Fibroblast of skin of left quadriceps (primary cell): ENCODE data around the gene CD27.

ENCODE experiments used
- DNase-seq, 2 experiments: peaks; one replicate each; pipeline ENCODE4 v3.0.0-alpha.2; 2013; ENCODE audit warnings: low read depth in 2 of 2

Gene CD27

DNA sequence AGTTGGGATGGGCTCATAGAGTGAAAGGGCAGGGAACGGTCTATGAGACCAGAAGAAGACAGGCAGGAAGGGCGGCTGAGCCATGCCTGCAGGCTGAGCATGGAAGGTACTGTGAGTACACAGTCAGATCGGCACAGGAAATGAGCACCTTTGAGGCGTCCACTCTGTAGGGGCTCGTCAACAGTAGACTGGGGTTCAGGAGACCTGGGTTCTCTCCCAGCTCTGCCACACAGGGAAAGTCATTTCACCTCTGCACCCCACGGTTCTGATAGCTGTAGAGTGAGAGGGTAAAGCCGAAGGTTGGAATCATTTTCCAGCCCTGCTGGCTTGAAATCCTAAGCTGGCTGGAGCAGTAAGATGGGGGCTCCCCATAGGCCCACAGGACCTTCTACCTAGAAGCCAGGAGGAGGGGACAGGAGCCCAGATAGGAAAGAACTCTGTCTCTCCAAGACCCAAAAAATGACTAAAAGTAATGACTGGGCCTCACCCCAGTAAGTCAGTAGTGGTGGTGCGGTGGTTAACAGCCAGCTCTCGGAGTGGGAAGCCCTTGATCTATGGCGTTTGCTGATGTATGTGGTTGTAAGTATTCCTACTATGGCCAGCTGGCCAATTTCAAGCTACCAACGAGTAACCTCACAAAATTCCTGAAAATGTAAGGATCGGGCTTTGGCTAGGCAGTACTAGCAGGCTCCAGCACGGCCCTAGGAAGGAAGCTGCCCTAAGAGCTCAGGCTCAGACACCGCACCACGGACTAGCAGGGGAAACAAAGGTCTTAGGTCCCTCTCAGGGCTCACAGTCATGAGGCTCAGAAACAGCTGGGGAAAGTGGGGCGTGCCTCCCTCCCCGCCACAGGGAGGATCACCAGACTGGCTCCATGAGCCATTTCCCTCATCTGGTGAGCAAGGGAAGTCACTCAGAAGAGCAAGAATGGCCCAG is 10.3 kb upstream of the CD27 start:
- no peak for DNase-seq

- DNase-seq: no peak
Observed at GRCh38 chr12:6435961-6436715, 8.6 kb upstream of the CD27 start.

DNA sequence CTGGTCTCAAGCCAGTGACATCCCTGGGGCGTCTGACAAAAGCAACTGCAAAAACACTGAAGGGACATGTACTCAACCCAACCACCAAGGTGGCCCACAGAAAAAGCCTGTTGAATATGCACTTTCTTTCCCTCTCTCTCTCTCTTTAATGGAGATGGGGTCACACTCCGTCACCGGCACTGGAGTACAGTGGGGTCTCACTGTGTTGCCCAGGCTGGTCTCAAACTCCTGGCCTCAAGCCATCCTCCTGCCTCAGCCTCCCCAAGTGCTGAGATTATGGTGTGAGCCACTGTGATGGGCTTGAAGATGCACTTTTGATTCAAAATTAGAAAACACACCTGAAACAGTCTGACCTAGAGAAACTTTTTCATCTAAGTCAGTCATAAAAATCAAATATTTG is 7.2 kb upstream of the CD27 start:
- DNase-seq: no peak

DNA sequence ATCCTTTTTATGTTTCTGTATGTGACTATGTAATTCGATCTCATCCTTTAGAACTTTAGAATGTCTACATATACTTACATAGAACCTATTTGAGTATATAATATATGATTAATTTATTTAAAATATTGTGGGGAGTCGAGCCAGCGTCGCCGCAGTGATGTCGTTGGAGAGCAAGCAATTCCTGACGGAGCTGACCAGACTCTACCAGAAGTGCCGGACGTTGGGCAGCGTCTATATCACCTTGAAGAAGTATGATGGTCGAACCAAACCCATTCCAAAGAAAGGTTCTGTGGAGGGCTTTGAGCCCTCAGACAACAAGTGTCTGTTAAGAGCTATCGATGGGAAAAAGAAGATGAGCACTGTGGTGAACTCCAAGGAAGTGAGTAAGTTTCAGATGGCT is 6.4 kb upstream of the CD27 start:
- no peak for DNase-seq

- DNase-seq: no peak
Observed at GRCh38 chr12:6440391-6440790, 4.4 kb upstream of the CD27 start.

GRCh38 chr12:6442836-6443235 is 1.9 kb upstream of the CD27 start:
- DNase-seq: no peak

DNA sequence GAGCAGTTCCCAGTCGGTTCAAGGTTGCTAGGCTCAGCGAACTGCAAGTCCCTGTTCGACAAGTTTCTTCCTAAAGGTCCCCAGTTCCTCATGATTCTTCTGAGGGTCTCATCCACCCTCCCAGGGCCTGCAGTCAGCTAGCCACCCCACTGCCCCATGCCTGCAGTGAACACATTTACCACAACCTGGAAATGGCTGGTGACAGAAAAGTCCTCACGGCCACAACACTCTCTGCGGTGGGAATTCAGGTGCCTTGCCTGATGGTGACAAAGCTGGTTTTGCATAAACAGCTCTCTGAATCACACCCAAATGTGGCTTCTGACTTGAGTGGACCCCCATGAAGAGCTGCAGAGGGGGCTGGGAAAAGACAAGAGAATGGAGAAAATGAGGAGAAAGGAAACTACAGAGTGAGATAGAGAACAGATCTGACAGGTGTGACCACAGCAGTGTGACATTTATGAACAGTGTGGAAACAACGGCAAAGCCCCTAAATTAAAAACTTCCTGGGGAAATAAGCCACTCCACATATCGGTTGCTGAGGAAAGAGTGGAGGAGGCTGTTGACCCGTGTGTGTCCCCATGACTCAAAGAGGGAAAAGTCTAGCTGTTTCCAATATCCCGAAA is 1.3 kb upstream of the CD27 start:
- DNase-seq: no peak

- DNase-seq: no peak
Observed at GRCh38 chr12:6444031-6444430, 724 bp upstream of the CD27 start.

DNA sequence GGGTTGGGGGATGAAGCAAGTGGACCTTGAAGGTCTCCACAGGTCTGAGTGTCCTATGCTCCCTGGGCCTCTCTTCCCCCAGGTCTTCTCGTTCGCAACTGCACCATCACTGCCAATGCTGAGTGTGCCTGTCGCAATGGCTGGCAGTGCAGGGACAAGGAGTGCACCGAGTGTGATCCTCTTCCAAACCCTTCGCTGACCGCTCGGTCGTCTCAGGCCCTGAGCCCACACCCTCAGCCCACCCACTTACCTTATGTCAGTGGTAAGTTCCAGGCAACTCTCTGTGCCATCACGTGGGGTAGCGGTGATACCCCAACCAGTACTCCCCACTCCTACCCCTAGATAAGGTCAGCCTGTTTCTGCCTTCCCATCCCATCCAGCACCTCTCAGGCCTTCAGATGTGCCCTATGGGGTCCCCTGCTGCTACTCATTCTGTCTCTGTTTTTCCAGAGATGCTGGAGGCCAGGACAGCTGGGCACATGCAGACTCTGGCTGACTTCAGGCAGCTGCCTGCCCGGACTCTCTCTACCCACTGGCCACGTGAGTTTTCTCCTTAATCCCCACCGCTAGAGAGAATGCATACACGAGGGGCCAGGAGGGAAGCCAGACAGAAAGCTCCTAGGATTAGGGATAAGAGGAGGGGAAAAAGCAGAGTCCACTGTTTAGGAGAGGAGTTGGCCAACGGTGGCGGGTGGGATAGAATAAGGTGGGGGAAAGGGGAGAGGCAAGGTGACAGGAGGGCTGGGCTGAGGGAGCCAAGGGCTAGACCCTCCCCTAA is 5.5 kb downstream of the CD27 start:
- DNase-seq: no peak

GRCh38 chr12:6450869-6451347 is 6.2 kb downstream of the CD27 start:
- no peak for DNase-seq

DNA sequence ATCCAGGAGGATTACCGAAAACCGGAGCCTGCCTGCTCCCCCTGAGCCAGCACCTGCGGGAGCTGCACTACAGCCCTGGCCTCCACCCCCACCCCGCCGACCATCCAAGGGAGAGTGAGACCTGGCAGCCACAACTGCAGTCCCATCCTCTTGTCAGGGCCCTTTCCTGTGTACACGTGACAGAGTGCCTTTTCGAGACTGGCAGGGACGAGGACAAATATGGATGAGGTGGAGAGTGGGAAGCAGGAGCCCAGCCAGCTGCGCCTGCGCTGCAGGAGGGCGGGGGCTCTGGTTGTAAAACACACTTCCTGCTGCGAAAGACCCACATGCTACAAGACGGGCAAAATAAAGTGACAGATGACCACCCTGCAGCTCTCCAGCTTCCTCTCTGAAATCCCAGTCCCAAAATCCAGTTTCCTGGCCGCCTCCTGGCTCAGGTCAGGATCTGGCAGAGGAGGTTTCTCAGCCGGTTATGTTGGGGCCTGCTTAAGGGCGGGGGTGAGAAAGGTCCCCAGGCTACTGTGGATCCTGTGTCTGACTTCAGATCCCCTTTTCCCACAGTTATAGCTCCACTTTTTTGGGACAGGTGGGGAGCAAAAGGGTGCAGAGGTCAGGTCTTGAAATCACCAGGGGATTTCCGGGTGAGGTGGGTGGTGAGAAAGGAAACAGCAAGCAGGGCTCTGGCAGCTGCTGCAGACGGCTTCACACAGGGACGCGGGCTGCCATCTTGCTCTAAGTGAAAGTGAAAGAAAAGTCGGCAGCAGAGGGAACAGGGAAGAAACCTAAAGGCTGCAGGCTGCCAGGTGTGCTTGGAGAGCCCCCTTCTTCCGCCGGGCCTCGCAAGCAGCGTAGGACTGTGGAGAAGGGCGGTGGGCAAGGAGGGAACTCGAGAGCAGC is 6.8 kb downstream of the CD27 start, which contains the start of gene TAPBPL:
Gene TAPBPL (plus strand): TSS at position 695 of the 897 bp plus-strand sequence. CDS start 207 bp downstream, outside the sequence.
- DNase-seq: peak; percentile 58 to 61

- DNase-seq: no peak
Observed at GRCh38 chr12:6452245-6452943, 7.6 kb downstream of the CD27 start.

- DNase-seq: no peak
Observed at GRCh38 chr12:6452944-6453630, 8.3 kb downstream of the CD27 start.

- no peak for DNase-seq
Observed at GRCh38 chr12:6457220-6457945, 12.6 kb downstream of the CD27 start.

- DNase-seq: no peak
Observed at GRCh38 chr12:6458281-6459003, 13.7 kb downstream of the CD27 start.

- no peak for DNase-seq
Observed at GRCh38 chr12:6459004-6459337, 14.2 kb downstream of the CD27 start.

DNA sequence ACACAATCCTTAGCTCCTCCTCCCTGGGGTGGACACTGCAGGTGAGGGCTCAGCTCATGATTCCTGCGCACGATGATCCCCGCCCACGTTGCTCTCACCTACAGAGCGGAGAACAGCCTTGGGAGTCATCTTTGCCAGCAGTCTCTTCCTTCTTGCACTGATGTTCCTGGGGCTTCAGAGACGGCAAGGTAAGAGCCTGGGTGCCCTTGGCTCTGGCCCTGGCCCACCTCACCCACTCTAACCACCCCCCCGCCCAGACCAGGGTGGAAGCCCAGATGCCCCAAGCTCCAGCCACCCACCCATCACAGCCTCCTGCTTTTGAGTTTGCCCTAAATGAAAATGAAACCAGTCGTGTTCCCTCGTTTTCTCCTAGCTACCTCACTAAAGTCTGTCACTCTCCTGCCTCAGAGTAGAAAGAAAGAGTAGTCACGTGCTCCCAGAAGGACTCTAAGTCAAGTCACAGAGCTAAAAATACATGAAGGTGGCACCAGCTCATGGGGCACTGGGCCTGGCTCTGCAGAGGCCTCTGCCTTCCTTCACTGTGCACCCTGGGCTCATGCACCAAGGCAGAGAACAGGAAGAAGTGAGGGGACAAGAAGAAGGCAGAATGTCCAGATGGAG is 16.1 kb downstream of the CD27 start:
- DNase-seq: no peak
